ENCODE measurements around the gene COPS8. TPM values are rescaled to one million over a fixed set of nuclear protein-coding genes. Genes with fewer than 3 reads are reported as not detected.

The COPS8 gene
- total RNA-seq (2022): 49.9 and 54.5 TPM in 2 replicates
- percentile 90 among the genes with signal in this experiment for Bru-seq, nascent RNA
- percentile 85 among the genes with signal in this experiment for BruChase-seq, experiment 1, labeled RNA remaining after a 6-hour chase
- percentile 76 among the genes with signal in this experiment for BruChase-seq, experiment 2, labeled RNA remaining after a 2-hour chase
- long read RNA-seq, full-length matches to known transcripts: 163 of 183 reads
- long read RNA-seq, partial matches to known transcripts: 1 of 183 reads
- long read RNA-seq, other reads (novel, unspliced or antisense): 19 of 183 reads

GRCh38 chr2:237085248-237086221 lies at the start of gene COPS8:
Gene COPS8, plus strand, starts transcription at chr2:237085889. Its CDS starts 76 bp downstream, at chr2:237085965.
- H3K27me3 Mint-ChIP-seq (ENCODE audit: unreplicated experiment): no peaks in the 10 kb centered on the region
- no peaks in the 10 kb centered on the region for H3K9me3 Mint-ChIP-seq (ENCODE audit: low read depth, unreplicated experiment)
- no peaks in the 10 kb centered on the region for H3K4me1 Mint-ChIP-seq (ENCODE audit: low read depth, unreplicated experiment)
- BruUV-seq (replicated peaks): TSS peak; percentile 85
- CTCF ChIA-PET: interaction anchor here (0.6 kb wide), 3 partner anchors 12 to 1402 kb away, joined by 3 to 6 read pairs (median 5); no protein-coding TSS in a partner anchor
- H3K27ac Mint-ChIP-seq (ENCODE audit: unreplicated experiment): peak within 1 kb of the TSS; percentile 89
- no peak for TF ChIP-seq CTCF (IDR thresholded peaks at IDR 0.05; ENCODE audit: unreplicated experiment)
- peak within 1 kb of the TSS; percentile 95 for H3K4me3 Mint-ChIP-seq (ENCODE audit: low read depth, unreplicated experiment)
- peaks cover 28% of the 10 kb centered on the region for H3K36me3 Mint-ChIP-seq (ENCODE audit: insufficient read depth, unreplicated experiment)
- intact Hi-C loops (cut with micrococcal nuclease; ENCODE audit: unreplicated experiment): no loop called here
- peak; percentile 95 for DNase-seq

GRCh38 chr2:237039301-237040031 lies 46.2 kb upstream of the COPS8 start:
- Mint-ChIP-seq H3K27ac (ENCODE audit: unreplicated experiment) (no peak overlapping the region), H3K4me1 (ENCODE audit: low read depth, unreplicated experiment) (no peaks in the 10 kb centered on the region), H3K27me3 (ENCODE audit: unreplicated experiment) (peaks cover 18% of the 10 kb centered on the region), H3K4me3 (ENCODE audit: low read depth, unreplicated experiment) (no peak overlapping the region), H3K36me3 (ENCODE audit: insufficient read depth, unreplicated experiment) (no peaks in the 10 kb centered on the region), H3K9me3 (ENCODE audit: low read depth, unreplicated experiment) (no peaks in the 10 kb centered on the region)
- no TSS peak for BruUV-seq (replicated peaks)
- DNase-seq: no peak
- TF ChIP-seq CTCF (IDR thresholded peaks at IDR 0.05; ENCODE audit: unreplicated experiment): no peak
- intact Hi-C loops (cut with micrococcal nuclease; ENCODE audit: unreplicated experiment): no loop called here
- CTCF ChIA-PET: no interaction called here

- no peak for DNase-seq
- TF ChIP-seq CTCF (IDR thresholded peaks at IDR 0.05; ENCODE audit: unreplicated experiment): no peak
- Mint-ChIP-seq H3K4me3 (ENCODE audit: low read depth, unreplicated experiment) (no peak overlapping the region), H3K27ac (ENCODE audit: unreplicated experiment) (no peak overlapping the region), H3K4me1 (ENCODE audit: low read depth, unreplicated experiment) (no peaks in the 10 kb centered on the region), H3K36me3 (ENCODE audit: insufficient read depth, unreplicated experiment) (no peaks in the 10 kb centered on the region), H3K27me3 (ENCODE audit: unreplicated experiment) (peaks cover 36% of the 10 kb centered on the region), H3K9me3 (ENCODE audit: low read depth, unreplicated experiment) (no peaks in the 10 kb centered on the region)
- CTCF ChIA-PET: no interaction called here
- intact Hi-C loops (cut with micrococcal nuclease; ENCODE audit: unreplicated experiment): no loop called here
- no TSS peak for BruUV-seq (replicated peaks)
Measured at GRCh38 chr2:237041231-237041630, 44.5 kb upstream of the COPS8 start.

GRCh38 chr2:237042101-237042500 lies 43.6 kb upstream of the COPS8 start:
- Mint-ChIP-seq H3K27ac (ENCODE audit: unreplicated experiment) (no peak overlapping the region), H3K36me3 (ENCODE audit: insufficient read depth, unreplicated experiment) (no peaks in the 10 kb centered on the region), H3K4me1 (ENCODE audit: low read depth, unreplicated experiment) (no peaks in the 10 kb centered on the region), H3K4me3 (ENCODE audit: low read depth, unreplicated experiment) (no peak overlapping the region), H3K9me3 (ENCODE audit: low read depth, unreplicated experiment) (no peaks in the 10 kb centered on the region), H3K27me3 (ENCODE audit: unreplicated experiment) (peaks cover 36% of the 10 kb centered on the region)
- CTCF ChIA-PET: no interaction called here
- no peak for TF ChIP-seq CTCF (IDR thresholded peaks at IDR 0.05; ENCODE audit: unreplicated experiment)
- intact Hi-C loops (cut with micrococcal nuclease; ENCODE audit: unreplicated experiment): no loop called here
- BruUV-seq (replicated peaks): no TSS peak
- DNase-seq: no peak

Measured in Calu3 (cell line).